K562 (cell line): ENCODE results near the gene PHPT1. TPM values are rescaled to one million over a fixed set of nuclear protein-coding genes. Genes with fewer than 3 reads are reported as not detected.

Experiments used
- ATF3 ChIP-seq, 2 experiments: fragments of 450-650 bp in 1 of 2; sonication (generic) in 1 of 2; formaldehyde crosslinking in 1 of 2; IDR thresholded peaks in 1 of 2; conservative IDR thresholded peaks in 1 of 2; 2 replicates each; pipeline versions ENCODE4 v1.6.1 to v1.8.1; 2016 to 2023; ENCODE audit warnings: mild to moderate bottlenecking in 2 of 2, moderate library complexity in 2 of 2, inconsistent platforms in 1 of 2, missing genetic modification reagents in 1 of 2
- CBX8 ChIP-seq: fragments of 200-600 bp; sonication (generic); IDR thresholded peaks from 2 replicates; pipeline ENCODE4 v1.6.1; 2012; ENCODE audit warnings: borderline replicate concordance, mixed run types, low read depth, mild to moderate bottlenecking, moderate library complexity, mixed read lengths, low read length, control low read depth, inconsistent platforms; ENCODE audit not compliant: poor library complexity, severe bottlenecking; ENCODE audit errors: extremely low read depth
- HDAC6 ChIP-seq: IDR thresholded peaks from 2 replicates; pipeline ENCODE4 v1.6.1; 2012; ENCODE audit warnings: low read depth, mild to moderate bottlenecking, control low read depth, inconsistent platforms, low read length, moderate library complexity
- HMGN3 ChIP-seq: IDR thresholded peaks from 2 replicates; pipeline ENCODE4 v1.6.1; 2011; ENCODE audit warnings: borderline replicate concordance, low read depth, mild to moderate bottlenecking, mixed read lengths, low read length; ENCODE audit not compliant: insufficient read length; ENCODE audit errors: extremely low read depth
- MECOM ChIP-seq: fragments of 250-450 bp; sonication (Bioruptor Pico); IDR thresholded peaks from 2 replicates; pipeline ENCODE4 v1.8.0; 2022; ENCODE audit warnings: inconsistent platforms
- MYC ChIP-seq, 2 experiments: fragments of 250-450 bp in 1 of 2; sonication (Bioruptor Pico) in 1 of 2; IDR thresholded peaks; 2 replicates each; pipeline versions ENCODE4 v1.5.1 to v1.6.1; 2012 to 2021; ENCODE audit warnings: low read depth in 2 of 2, borderline replicate concordance in 1 of 2, improper control_type of control experiment in 1 of 2, low read length in 1 of 2, mild to moderate bottlenecking in 1 of 2, moderate library complexity in 1 of 2
- NRF1 ChIP-seq, 2 experiments: fragments of 450-650 bp; IDR thresholded peaks in 1 of 2; conservative IDR thresholded peaks in 1 of 2; 2 replicates each; pipeline ENCODE4 v1.6.1; 2014; ENCODE audit warnings: mild to moderate bottlenecking in 2 of 2
- PHF20 ChIP-seq: fragments of 450-650 bp; IDR thresholded peaks from 2 replicates; pipeline ENCODE4 v1.6.1; 2018; ENCODE audit not compliant: partially characterized antibody
- PRPF4 ChIP-seq: fragments of 200-400 bp; formaldehyde crosslinking; IDR thresholded peaks from one replicate; pipeline ENCODE4 v1.6.1; 2017; ENCODE audit warnings: low read length, low read depth, mild to moderate bottlenecking; ENCODE audit not compliant: insufficient read depth, poor library complexity, severe bottlenecking
- RBM17 ChIP-seq: fragments of 200-400 bp; formaldehyde crosslinking; IDR thresholded peaks from 2 replicates; pipeline ENCODE4 v1.6.1; 2017; ENCODE audit warnings: low read depth, mild to moderate bottlenecking, low read length, borderline replicate concordance
- RUNX1 ChIP-seq: sonication (generic); IDR thresholded peaks from 2 replicates; pipeline ENCODE4 v1.6.1; 2016; ENCODE audit warnings: antibody characterized with exemption, low read depth
- SAP30 ChIP-seq: fragments of 200-600 bp; sonication (generic); IDR thresholded peaks from 2 replicates; pipeline ENCODE4 v1.6.1; 2012; ENCODE audit warnings: borderline replicate concordance, low read depth, mild to moderate bottlenecking, moderate library complexity, low read length, control low read depth, inconsistent platforms; ENCODE audit not compliant: insufficient read depth, poor library complexity, severe bottlenecking
- SIRT6 ChIP-seq: IDR thresholded peaks from one replicate; pipeline ENCODE4 v1.6.1; 2012; ENCODE audit warnings: low read depth, mild to moderate bottlenecking, control low read depth, inconsistent platforms, low read length, moderate library complexity
- TSC22D4 ChIP-seq: fragments of 450-650 bp; IDR thresholded peaks from 2 replicates; pipeline ENCODE4 v1.6.1; 2016; ENCODE audit warnings: missing genetic modification characterization, missing biosample characterization, control low read depth
- USF1 ChIP-seq: sonication (generic); formaldehyde crosslinking; IDR thresholded peaks from 2 replicates; pipeline ENCODE4 v1.9.0; 2022; ENCODE audit warnings: mild to moderate bottlenecking, missing genetic modification reagents
- ZNF121 ChIP-seq: sonication (generic); formaldehyde crosslinking; conservative IDR thresholded peaks from 2 replicates; pipeline ENCODE4 v1.8.0; 2022; ENCODE audit warnings: missing genetic modification reagents
- ZNF239 ChIP-seq: fragments of 250-450 bp; sonication (Bioruptor Pico); IDR thresholded peaks from 2 replicates; pipeline ENCODE4 v1.4.0; 2020; ENCODE audit warnings: mild to moderate bottlenecking
- ZNF408 ChIP-seq: fragments of 250-450 bp; sonication (Bioruptor Pico); IDR thresholded peaks from 2 replicates; pipeline ENCODE4 v1.4.0; 2020; ENCODE audit warnings: low read depth, mild to moderate bottlenecking, moderate library complexity
- ZNF785 ChIP-seq: fragments of 250-450 bp; sonication (Bioruptor Pico); IDR thresholded peaks from 2 replicates; pipeline ENCODE4 v1.4.0; 2020; ENCODE audit warnings: mild to moderate bottlenecking
- polyA plus RNA-seq, 8 experiments: library from polyadenylated mRNA; depleted of rRNA in 4 of 8; stranded (reverse) in 5 of 8; unstranded in 3 of 8; fragments of >200 nt; fragmentation: Nextera tagmentation in 2 of 8; fragmentation: Illumina TruSeq in 1 of 8; extraction: Ambion mirVana in 2 of 8; extraction: Trizol in 1 of 8; gene quantifications; 2 replicates each; pipeline versions ENCODE4 v1.2.1 to v1.2.3, GENCODE V29; 2011 to 2014; ENCODE audit warnings: inconsistent platforms in 1 of 8, missing spikeins in 1 of 8
- total RNA-seq, 7 experiments: library from RNA; depleted of rRNA in 6 of 7; stranded (reverse); fragments of >200 nt in 6 of 7; fragmentation: Illumina TruSeq in 2 of 7; extraction: Trizol in 2 of 7; gene quantifications; 2 replicates each; pipeline versions ENCODE4 v1.2.1 to v1.2.3, GENCODE V29; 2011 to 2021; ENCODE audit warnings: low replicate concordance in 1 of 7
- TF ChIP-seq, protein P1 (sequence below), 2 experiments: fragments of 200-800 bp in 1 of 2; sonication (Bioruptor generic) in 1 of 2; sonication (generic) in 1 of 2; formaldehyde crosslinking in 1 of 2; IDR thresholded peaks in 1 of 2; conservative IDR thresholded peaks in 1 of 2; 2 replicates each; pipeline versions ENCODE4 v1.5.0 to v1.6.1; 2016 to 2020; ENCODE audit warnings: missing compliant biosample characterization in 1 of 2, missing genetic modification characterization in 1 of 2, missing genetic modification reagents in 1 of 2
- TF ChIP-seq, protein P2 (sequence below), 3 experiments: fragments of 200-800 bp in 1 of 3; sonication (Bioruptor generic) in 1 of 3; sonication (generic) in 1 of 3; formaldehyde crosslinking in 1 of 3; IDR thresholded peaks; 2 replicates each; pipeline versions ENCODE4 v1.6.1 to v1.8.0; 2016 to 2022; ENCODE audit warnings: mild to moderate bottlenecking in 2 of 3, missing compliant biosample characterization in 2 of 3, missing genetic modification characterization in 2 of 3, missing genetic modification reagents in 1 of 3

PHPT1 gene
- total and polyA plus RNA-seq, 9 of the 15 experiments (the other 6 are each of a cell fraction or from before 2014, with no cell fraction given), result 20.9 to 166 (median 129) TPM

DNA sequence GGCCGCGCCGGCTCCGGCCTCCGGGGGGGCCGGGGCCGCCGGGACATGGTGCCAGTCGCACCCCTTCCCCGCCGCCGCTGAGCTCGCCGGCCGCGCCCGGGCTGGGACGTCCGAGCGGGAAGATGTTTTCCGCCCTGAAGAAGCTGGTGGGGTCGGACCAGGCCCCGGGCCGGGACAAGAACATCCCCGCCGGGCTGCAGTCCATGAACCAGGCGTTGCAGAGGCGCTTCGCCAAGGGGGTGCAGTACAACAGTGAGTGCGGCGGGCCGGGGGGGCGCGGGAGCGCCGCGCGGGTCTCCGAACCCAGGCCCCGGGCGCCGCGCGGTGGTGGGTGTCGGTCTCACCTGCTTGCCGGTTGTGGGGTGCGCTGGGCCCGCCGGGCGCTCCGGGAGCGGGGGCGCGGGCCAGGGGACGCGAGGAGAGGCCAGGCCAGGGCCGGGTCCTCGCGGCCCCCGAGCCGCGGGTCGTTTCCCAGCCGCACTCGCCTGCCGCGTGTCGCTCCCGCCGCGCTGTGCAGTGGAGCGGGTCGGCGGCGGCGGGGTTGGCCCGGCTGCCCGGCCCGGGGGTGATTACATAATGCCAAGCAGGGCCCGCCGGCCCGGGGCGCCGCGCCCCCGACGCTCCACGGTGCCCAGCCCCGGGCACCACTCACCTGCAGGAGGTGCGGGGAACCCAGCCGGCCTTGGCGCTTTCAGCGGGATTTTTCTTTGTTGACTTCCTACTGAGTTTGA is 41.0 kb upstream of the PHPT1 start (continued):
- TF ChIP-seq HMGN3, result peak; percentile 39
- TF ChIP-seq PRPF4, result no peak
- no peak for TF ChIP-seq SIRT6
- TF ChIP-seq, protein P1, sequence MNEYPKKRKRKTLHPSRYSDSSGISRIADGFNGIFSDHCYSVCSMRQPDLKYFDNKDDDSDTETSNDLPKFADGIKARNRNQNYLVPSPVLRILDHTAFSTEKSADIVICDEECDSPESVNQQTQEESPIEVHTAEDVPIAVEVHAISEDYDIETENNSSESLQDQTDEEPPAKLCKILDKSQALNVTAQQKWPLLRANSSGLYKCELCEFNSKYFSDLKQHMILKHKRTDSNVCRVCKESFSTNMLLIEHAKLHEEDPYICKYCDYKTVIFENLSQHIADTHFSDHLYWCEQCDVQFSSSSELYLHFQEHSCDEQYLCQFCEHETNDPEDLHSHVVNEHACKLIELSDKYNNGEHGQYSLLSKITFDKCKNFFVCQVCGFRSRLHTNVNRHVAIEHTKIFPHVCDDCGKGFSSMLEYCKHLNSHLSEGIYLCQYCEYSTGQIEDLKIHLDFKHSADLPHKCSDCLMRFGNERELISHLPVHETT (CRISPR knock-in tag; conservative IDR thresholded peaks at IDR 0.05 in 1 of 2, IDR thresholded peaks at IDR 0.05 in 1 of 2), result peak in 1 of 2 experiments; percentile 19; a peak in 1 of 4 replicates
- no peak for TF ChIP-seq ZNF121
- TF ChIP-seq HDAC6, result no peak
- TF ChIP-seq PHF20, result no peak
- TF ChIP-seq CBX8, result no peak
- TF ChIP-seq TSC22D4 (tag), result no peak
- no peak for TF ChIP-seq MYC (IDR thresholded peaks at IDR 0.05; ENCODE audit: low read depth, low read length)
- no peak for TF ChIP-seq MYC (CRISPR knock-in tag; IDR thresholded peaks at IDR 0.05; ENCODE audit: borderline replicate concordance, low read depth)
- no peak for TF ChIP-seq ATF3 (IDR thresholded peaks at IDR 0.05)
- TF ChIP-seq ATF3 (CRISPR knock-in tag; conservative IDR thresholded peaks at IDR 0.05), result no peak
- no peak for TF ChIP-seq MECOM (CRISPR knock-in tag)
- TF ChIP-seq SAP30, result peak; percentile 37
- TF ChIP-seq RUNX1, result no peak
- TF ChIP-seq USF1, result no peak
- TF ChIP-seq RBM17, result no peak
- no peak for TF ChIP-seq ZNF239 (CRISPR knock-in tag)
- no peak for TF ChIP-seq NRF1 (conservative IDR thresholded peaks at IDR 0.05 in 1 of 2, IDR thresholded peaks at IDR 0.05 in 1 of 2)
- TF ChIP-seq, protein P2, sequence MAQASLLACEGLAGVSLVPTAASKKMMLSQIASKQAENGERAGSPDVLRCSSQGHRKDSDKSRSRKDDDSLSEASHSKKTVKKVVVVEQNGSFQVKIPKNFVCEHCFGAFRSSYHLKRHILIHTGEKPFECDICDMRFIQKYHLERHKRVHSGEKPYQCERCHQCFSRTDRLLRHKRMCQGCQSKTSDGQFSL (CRISPR knock-in tag; IDR thresholded peaks at IDR 0.05), result peak; percentile 65; the same call in 1 of the 2 replicates
- TF ChIP-seq, protein P2 (tag; IDR thresholded peaks at IDR 0.05), result no peak
- TF ChIP-seq ZNF408 (CRISPR knock-in tag), result no peak
- TF ChIP-seq ZNF785 (CRISPR knock-in tag), result no peak
